ENCODE data around the gene GSE1. TPM values are rescaled to one million over a fixed set of nuclear protein-coding genes. Genes with fewer than 3 reads are reported as not detected.

GSE1 gene
- total and polyA plus RNA-seq, 2 of the 13 experiments (the other 11 are each of a cell fraction or from before 2014, with no cell fraction given), result 16.1 to 31.2 TPM

- TF ChIP-seq SAFB2 (CRISPR knock-in tag; IDR thresholded peaks at IDR 0.05; ENCODE audit: borderline replicate concordance, low read depth), result no peak
- TF ChIP-seq AGO1 (IDR thresholded peaks at IDR 0.05; ENCODE audit: low read depth, low read length, poor library complexity, severe bottlenecking), result no peak
- TF ChIP-seq NFYB (CRISPR knock-in tag; IDR thresholded peaks at IDR 0.05), result no peak
- TF ChIP-seq ZNF703 (CRISPR knock-in tag; IDR thresholded peaks at IDR 0.05; ENCODE audit: borderline replicate concordance), result no peak
- TF ChIP-seq ZNF263 (CRISPR knock-in tag; IDR thresholded peaks at IDR 0.05), result peak; percentile 70
- no peak for TF ChIP-seq ZNF232 (CRISPR knock-in tag; IDR thresholded peaks at IDR 0.05; ENCODE audit: borderline replicate concordance)
- no peak for TF ChIP-seq ZNF646 (CRISPR knock-in tag; IDR thresholded peaks at IDR 0.05)
- TF ChIP-seq TEF (CRISPR knock-in tag; IDR thresholded peaks at IDR 0.05), result no peak
- TF ChIP-seq MAZ (IDR thresholded peaks at IDR 0.05; ENCODE audit: borderline replicate concordance, low read depth, low read length), result no peak
- TF ChIP-seq MAZ (CRISPR knock-in tag; IDR thresholded peaks at IDR 0.05; ENCODE audit: low read depth), result no peak
- TF ChIP-seq PREB (CRISPR knock-in tag; IDR thresholded peaks at IDR 0.05), result no peak
- no peak for TF ChIP-seq POLR2G (IDR thresholded peaks at IDR 0.05; ENCODE audit: low read depth, low read length)
- TF ChIP-seq REXO4 (CRISPR knock-in tag; IDR thresholded peaks at IDR 0.05; ENCODE audit: borderline replicate concordance), result no peak
- TF ChIP-seq ZFP37 (CRISPR knock-in tag; IDR thresholded peaks at IDR 0.05; ENCODE audit: borderline replicate concordance), result no peak
- TF ChIP-seq ISL2 (CRISPR knock-in tag; IDR thresholded peaks at IDR 0.05), result no peak
- TF ChIP-seq FOXO1 (CRISPR knock-in tag; IDR thresholded peaks at IDR 0.05), result no peak
- 0 out of 2 replicates have a peak, but pooled peaks have one; percentile 29 for TF ChIP-seq ZBTB26 (CRISPR knock-in tag; IDR thresholded peaks at IDR 0.05; ENCODE audit: borderline replicate concordance)
- TF ChIP-seq RXRA (CRISPR knock-in tag; IDR thresholded peaks at IDR 0.05), result 0 out of 2 replicates have a peak, but pooled peaks have one; percentile 16
- TF ChIP-seq MED13 (CRISPR knock-in tag; IDR thresholded peaks at IDR 0.05), result no peak
- no peak for TF ChIP-seq THAP11 (CRISPR knock-in tag; IDR thresholded peaks at IDR 0.05)
- TF ChIP-seq MAFK (conservative IDR thresholded peaks at IDR 0.05 in 1 of 2, IDR thresholded peaks at IDR 0.05 in 1 of 2; ENCODE audit: low read length in 2 of 2), result no peak
Measured at GRCh38 chr16:85724126-85724879, 111.2 kb downstream of the GSE1 start (continued).
